GM12878 (cell line): ENCODE measurements around the gene RRAD. TPM values are rescaled to one million over a fixed set of nuclear protein-coding genes. Genes with fewer than 3 reads are reported as not detected.

Source experiments
- CBFB ChIP-seq: IDR thresholded peaks from 2 replicates; pipeline ENCODE4 v1.6.1; 2016; ENCODE audit warnings: antibody characterized with exemption, low read depth
- CREB1 ChIP-seq: IDR thresholded peaks from 2 replicates; pipeline ENCODE4 v1.6.1; 2012; ENCODE audit warnings: low read depth, mild to moderate bottlenecking, inconsistent platforms
- DPF2 ChIP-seq: fragments of 450-650 bp; IDR thresholded peaks from 2 replicates; pipeline ENCODE4 v1.6.1; 2017; ENCODE audit warnings: mild to moderate bottlenecking
- IKZF1 ChIP-seq: fragments of 450-650 bp; conservative IDR thresholded peaks from 2 replicates; pipeline ENCODE4 v1.6.1; 2017; ENCODE audit warnings: antibody characterized with exemption, mild to moderate bottlenecking
- IKZF2 ChIP-seq, 2 experiments: fragments of 450-650 bp; IDR thresholded peaks; 2 replicates each; pipeline ENCODE4 v1.6.1; 2017; ENCODE audit warnings: mild to moderate bottlenecking in 2 of 2, moderate library complexity in 2 of 2
- IRF3 ChIP-seq: fragments of 450-650 bp; IDR thresholded peaks from 2 replicates; pipeline ENCODE4 v1.6.1; 2014; ENCODE audit warnings: mild to moderate bottlenecking
- NBN ChIP-seq: fragments of 450-650 bp; IDR thresholded peaks from 2 replicates; pipeline ENCODE4 v1.6.1; 2016
- NFYB ChIP-seq: IDR thresholded peaks from 2 replicates; pipeline ENCODE4 v1.6.1; 2011; ENCODE audit warnings: low read depth, mild to moderate bottlenecking, low read length, improper control_type of control experiment, moderate library complexity; ENCODE audit not compliant: insufficient read depth
- PML ChIP-seq: IDR thresholded peaks from 2 replicates; pipeline ENCODE4 v1.6.1; 2012; ENCODE audit warnings: low read length, inconsistent platforms
- RAD21 ChIP-seq: IDR thresholded peaks from 2 replicates; pipeline ENCODE4 v1.6.1; 2011; ENCODE audit warnings: mild to moderate bottlenecking, low read depth, low read length, moderate library complexity; ENCODE audit not compliant: insufficient read depth
- RAD51 ChIP-seq: fragments of 450-650 bp; IDR thresholded peaks from 2 replicates; pipeline ENCODE4 v1.6.1; 2016; ENCODE audit warnings: moderate library complexity, mild to moderate bottlenecking, inconsistent platforms
- SIN3A ChIP-seq: IDR thresholded peaks from 2 replicates; pipeline ENCODE4 v1.6.1; 2012; ENCODE audit warnings: low read depth, low read length, improper control_type of control experiment
- SPI1 ChIP-seq: IDR thresholded peaks from 2 replicates; pipeline ENCODE4 v1.6.1; 2011; ENCODE audit warnings: low read depth, mild to moderate bottlenecking, low read length, moderate library complexity, borderline replicate concordance; ENCODE audit not compliant: insufficient read depth
- WRNIP1 ChIP-seq: IDR thresholded peaks from 2 replicates; pipeline ENCODE4 v1.6.1; 2011; ENCODE audit warnings: low read depth, low read length, improper control_type of control experiment, borderline replicate concordance
- ZBED1 ChIP-seq: IDR thresholded peaks from 2 replicates; pipeline ENCODE4 v1.6.1; 2016; ENCODE audit warnings: borderline replicate concordance
- ZNF687 ChIP-seq: fragments of 450-650 bp; IDR thresholded peaks from 2 replicates; pipeline ENCODE4 v1.6.1; 2017; ENCODE audit warnings: mild to moderate bottlenecking, moderate library complexity
- polyA plus RNA-seq, 11 experiments: library from polyadenylated mRNA; depleted of rRNA in 4 of 11; unstranded in 6 of 11; stranded (reverse) in 5 of 11; fragments of >200 nt; fragmentation: Nextera tagmentation in 4 of 11; fragmentation: Illumina TruSeq in 1 of 11; extraction: Ambion mirVana in 4 of 11; extraction: Trizol in 1 of 11; gene quantifications; 1 replicate in 1 of 11; 2 replicates in 10 of 11; pipeline versions ENCODE4 v1.2.1 to v1.2.3, GENCODE V29; 2011 to 2016; ENCODE audit warnings: inconsistent platforms in 2 of 11, missing spikeins in 2 of 11, low read depth in 1 of 11
- total RNA-seq, 4 experiments: library from RNA; depleted of rRNA in 3 of 4; stranded (reverse); fragments of >200 nt in 3 of 4; fragmentation: Illumina TruSeq in 1 of 4; extraction: Trizol in 1 of 4; gene quantifications; 2 replicates each; pipeline versions ENCODE4 v1.2.1 to v1.2.3, GENCODE V29; 2013 to 2021
- TF ChIP-seq, protein P1 (sequence below): IDR thresholded peaks from 2 replicates; pipeline ENCODE4 v1.6.1; 2012; ENCODE audit warnings: low read depth, low read length, improper control_type of control experiment
- TF ChIP-seq, protein P2 (sequence below): fragments of 450-650 bp; conservative IDR thresholded peaks from 2 replicates; pipeline ENCODE4 v1.6.1; 2017; ENCODE audit warnings: mild to moderate bottlenecking, moderate library complexity

RRAD gene
- total and polyA plus RNA-seq, 10 of the 15 experiments (the other 5 are each of a cell fraction or from before 2014, with no cell fraction given) = 0.11 to 8.5 (median 2.8) TPM

- TF ChIP-seq IKZF2 (IDR thresholded peaks at IDR 0.05) (peak; percentile 47 to 61; a peak in 2 of 4 replicates), NFYB (no peak), NBN (peak; percentile 60; the same call in 1 of the 2 replicates), RAD51 (no peak), CBFB (peak; percentile 93), ZNF687 (peak; percentile 55; the same call in 1 of the 2 replicates), SPI1 (peak; percentile 21; the same call in 1 of the 2 replicates), PML (peak; percentile 23; the same call in 1 of the 2 replicates), RAD21 (no peak), SIN3A (peak; percentile 91), IRF3 (no peak), IKZF1 (peak; percentile 91), ZBED1 (no peak), DPF2 (peak; percentile 86), WRNIP1 (no peak), CREB1 (peak; percentile 73)
- TF ChIP-seq, protein P1, sequence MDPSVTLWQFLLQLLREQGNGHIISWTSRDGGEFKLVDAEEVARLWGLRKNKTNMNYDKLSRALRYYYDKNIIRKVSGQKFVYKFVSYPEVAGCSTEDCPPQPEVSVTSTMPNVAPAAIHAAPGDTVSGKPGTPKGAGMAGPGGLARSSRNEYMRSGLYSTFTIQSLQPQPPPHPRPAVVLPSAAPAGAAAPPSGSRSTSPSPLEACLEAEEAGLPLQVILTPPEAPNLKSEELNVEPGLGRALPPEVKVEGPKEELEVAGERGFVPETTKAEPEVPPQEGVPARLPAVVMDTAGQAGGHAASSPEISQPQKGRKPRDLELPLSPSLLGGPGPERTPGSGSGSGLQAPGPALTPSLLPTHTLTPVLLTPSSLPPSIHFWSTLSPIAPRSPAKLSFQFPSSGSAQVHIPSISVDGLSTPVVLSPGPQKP = peak; percentile 74; the same call in 1 of the 2 replicates
- TF ChIP-seq, protein P2, sequence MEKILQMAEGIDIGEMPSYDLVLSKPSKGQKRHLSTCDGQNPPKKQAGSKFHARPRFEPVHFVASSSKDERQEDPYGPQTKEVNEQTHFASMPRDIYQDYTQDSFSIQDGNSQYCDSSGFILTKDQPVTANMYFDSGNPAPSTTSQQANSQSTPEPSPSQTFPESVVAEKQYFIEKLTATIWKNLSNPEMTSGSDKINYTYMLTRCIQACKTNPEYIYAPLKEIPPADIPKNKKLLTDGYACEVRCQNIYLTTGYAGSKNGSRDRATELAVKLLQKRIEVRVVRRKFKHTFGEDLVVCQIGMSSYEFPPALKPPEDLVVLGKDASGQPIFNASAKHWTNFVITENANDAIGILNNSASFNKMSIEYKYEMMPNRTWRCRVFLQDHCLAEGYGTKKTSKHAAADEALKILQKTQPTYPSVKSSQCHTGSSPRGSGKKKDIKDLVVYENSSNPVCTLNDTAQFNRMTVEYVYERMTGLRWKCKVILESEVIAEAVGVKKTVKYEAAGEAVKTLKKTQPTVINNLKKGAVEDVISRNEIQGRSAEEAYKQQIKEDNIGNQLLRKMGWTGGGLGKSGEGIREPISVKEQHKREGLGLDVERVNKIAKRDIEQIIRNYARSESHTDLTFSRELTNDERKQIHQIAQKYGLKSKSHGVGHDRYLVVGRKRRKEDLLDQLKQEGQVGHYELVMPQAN = peak; percentile 64; the same call in 1 of the 2 replicates
These were observed 9.0 kb upstream of the RRAD start, which contains the start of gene CIAO2B (continued) for GRCh38 chr16:66934138-66934838.
